Measurements from ENCODE around the gene TP53RK. TPM values are rescaled to one million over a fixed set of nuclear protein-coding genes. Genes with fewer than 3 reads are reported as not detected.

Gene TP53RK
- total and polyA plus RNA-seq, 2 experiments from 2014 or later, result 24.2 to 26.0 TPM

GRCh38 chr20:46666306-46666705 is 22.9 kb downstream of the TP53RK start:
- no peak for TF ChIP-seq ETS1 (IDR thresholded peaks at IDR 0.05)
- no peak for TF ChIP-seq NANOG (IDR thresholded peaks at IDR 0.05; ENCODE audit: borderline replicate concordance)
- TF ChIP-seq ZNF462 (CRISPR knock-in tag; IDR thresholded peaks at IDR 0.05), result no peak
- no peak for TF ChIP-seq JUNB (IDR thresholded peaks at IDR 0.05; ENCODE audit: unreplicated experiment)
- no peak for TF ChIP-seq EZH2 (IDR thresholded peaks at IDR 0.05; ENCODE audit: low read depth, unreplicated experiment)
- no peak for TF ChIP-seq CTCF (conservative IDR thresholded peaks at IDR 0.05; ENCODE audit: low read depth in 2 of 2)
- no peak for TF ChIP-seq STAT1 (IDR thresholded peaks at IDR 0.05; ENCODE audit: unreplicated experiment)
- TF ChIP-seq EZH2phosphoT487 (IDR thresholded peaks at IDR 0.05; ENCODE audit: unreplicated experiment), result no peak
- no peak for TF ChIP-seq CREB1 (CRISPR knock-in tag; IDR thresholded peaks at IDR 0.05; ENCODE audit: low read depth)
- no peak overlapping the region for H3K4me2 ChIP-seq
- no peak overlapping the region for H2AFZ ChIP-seq
- H3K4me3 ChIP-seq, result no peak overlapping the region
- Mint-ChIP-seq H3K27ac (no peak overlapping the region), H3K9me3 (peaks cover 9% of the 10 kb centered on the region), H3K4me1 (peaks cover 5% of the 10 kb centered on the region; the same call in 2 of the 3 replicates), H3K4me3 (no peak overlapping the region), H3K36me3 (ENCODE audit: low read depth) (peaks cover 21% of the 10 kb centered on the region), H3K27me3 (ENCODE audit: insufficient read depth, low read depth, poor library complexity) (peaks cover 2% of the 10 kb centered on the region)
- H4K20me1 ChIP-seq (replicated peaks; ENCODE audit: insufficient read depth), result no peaks in the 10 kb centered on the region
- H3K4me1 ChIP-seq (ENCODE audit: insufficient read depth), result no peaks in the 10 kb centered on the region
- H3K36me3 ChIP-seq (ENCODE audit: insufficient read depth), result no peaks in the 10 kb centered on the region
- H3F3A ChIP-seq (replicated peaks; ENCODE audit: low read depth), result no peaks in the 10 kb centered on the region
- 0 out of 2 replicates have a peak, but pooled peaks cover 4% of the 10 kb centered on the region for H3K9me2 ChIP-seq (ENCODE audit: insufficient read depth)
- no peaks in the 10 kb centered on the region for H3K27me3 ChIP-seq (ENCODE audit: insufficient read depth)
- H3K27ac ChIP-seq (ENCODE audit: low read depth), result no peak overlapping the region
- ATAC-seq, result no peak
- no peaks in the 10 kb centered on the region for H3K79me2 ChIP-seq (replicated peaks; ENCODE audit: insufficient read depth)
- DNase-seq (ENCODE audit: low spot score), result no peak
